Measurements from ENCODE around the gene SPNS3.

The SPNS3 gene

GRCh38 chr17:4525691-4526397, 92.1 kb downstream of the SPNS3 start:
- no peak for DNase-seq (ENCODE audit: low read depth in 2 of 2, low spot score in 1 of 2)

GRCh38 chr17:4527134-4527533, 93.4 kb downstream of the SPNS3 start:
- DNase-seq (ENCODE audit: low read depth in 2 of 2, low spot score in 1 of 2): no peak

- no peak for DNase-seq (ENCODE audit: low read depth in 2 of 2, low spot score in 1 of 2)
Measured at GRCh38 chr17:4527566-4528125, 93.9 kb downstream of the SPNS3 start.

GRCh38 chr17:4529533-4530152, 95.9 kb downstream of the SPNS3 start:
- no peak for DNase-seq (ENCODE audit: low read depth in 2 of 2, low spot score in 1 of 2)

GRCh38 chr17:4530799-4531730, 97.3 kb downstream of the SPNS3 start:
- no peak for DNase-seq (ENCODE audit: low read depth in 2 of 2, low spot score in 1 of 2)

- no peak for DNase-seq (ENCODE audit: low read depth in 2 of 2, low spot score in 1 of 2)
Measured at GRCh38 chr17:4531988-4532736, 98.4 kb downstream of the SPNS3 start.

GRCh38 chr17:4532860-4533522, 99.3 kb downstream of the SPNS3 start:
- no peak for DNase-seq (ENCODE audit: low read depth in 2 of 2, low spot score in 1 of 2)

- no peak for DNase-seq (ENCODE audit: low read depth in 2 of 2, low spot score in 1 of 2)
Measured at GRCh38 chr17:4533523-4534504, 100.1 kb downstream of the SPNS3 start.

GRCh38 chr17:4534515-4534914, 100.8 kb downstream of the SPNS3 start:
- no peak for DNase-seq (ENCODE audit: low read depth in 2 of 2, low spot score in 1 of 2)

GRCh38 chr17:4534928-4535666, 101.4 kb downstream of the SPNS3 start:
- DNase-seq (ENCODE audit: low read depth in 2 of 2, low spot score in 1 of 2): no peak

- DNase-seq (ENCODE audit: low read depth in 2 of 2, low spot score in 1 of 2): no peak
Measured at GRCh38 chr17:4535667-4536258, 102.0 kb downstream of the SPNS3 start.

GRCh38 chr17:4536259-4536741, 102.6 kb downstream of the SPNS3 start:
- DNase-seq (ENCODE audit: low read depth in 2 of 2, low spot score in 1 of 2): no peak

GRCh38 chr17:4536742-4537411, 103.1 kb downstream of the SPNS3 start:
- no peak for DNase-seq (ENCODE audit: low read depth in 2 of 2, low spot score in 1 of 2)
